Chondrocyte (in vitro differentiated cells): ENCODE data around the gene CADPS. TPM values are rescaled to one million over a fixed set of nuclear protein-coding genes. Genes with fewer than 3 reads are reported as not detected.

ENCODE experiments used
- DNase-seq: peaks from one replicate; pipeline ENCODE4 v3.0.0; 2021; ENCODE audit warnings: mixed read lengths, low spot score
- H3K27ac Mint-ChIP-seq: one replicate; pipeline ENCODE4 v1.8.0; 2021; ENCODE audit warnings: mild to moderate bottlenecking, moderate library complexity, mixed read lengths; ENCODE audit not compliant: unreplicated experiment
- H3K27me3 Mint-ChIP-seq: 2 replicates; pipeline ENCODE4 v1.8.0; 2021; ENCODE audit warnings: low read depth, mixed read lengths
- H3K36me3 Mint-ChIP-seq: 2 replicates; pipeline ENCODE4 v1.8.0; 2021; ENCODE audit warnings: low read depth, mixed read lengths
- H3K4me1 Mint-ChIP-seq: 2 replicates; pipeline ENCODE4 v1.8.0; 2021; ENCODE audit warnings: low read depth, mild to moderate bottlenecking, mixed read lengths
- H3K4me3 Mint-ChIP-seq: one replicate; pipeline ENCODE4 v1.8.0; 2021; ENCODE audit warnings: mild to moderate bottlenecking, moderate library complexity, mixed read lengths; ENCODE audit not compliant: unreplicated experiment
- H3K9me3 Mint-ChIP-seq: 2 replicates; pipeline ENCODE4 v1.8.0; 2021; ENCODE audit warnings: low read depth, mixed read lengths
- CTCF ChIP-seq: fragments of 200-600 bp; sonication (generic); IDR thresholded peaks from 2 replicates; pipeline ENCODE4 v1.5.0; 2021; ENCODE audit warnings: antibody characterized with exemption, mild to moderate bottlenecking, moderate library complexity
- total RNA-seq: library from RNA; stranded (reverse); gene quantifications from 3 replicates; pipeline ENCODE4 v1.2.1, GENCODE V29; 2021

CADPS gene
- total RNA-seq, 1 donor from 2014 or later, result not detected

GRCh38 chr3:62895901-62896300, 20.7 kb upstream of the CADPS start:
- Mint-ChIP-seq H3K9me3 (no peaks in the 10 kb centered on the region), H3K36me3 (no peaks in the 10 kb centered on the region), H3K4me1 (no peaks in the 10 kb centered on the region), H3K4me3 (no peak overlapping the region), H3K27ac (no peak overlapping the region), H3K27me3 (peaks cover 5% of the 10 kb centered on the region)
- DNase-seq, result no peak
- no peak for TF ChIP-seq CTCF

GRCh38 chr3:62892951-62893350, 17.7 kb upstream of the CADPS start:
- H3K27ac Mint-ChIP-seq, result no peak overlapping the region
- no peaks in the 10 kb centered on the region for H3K36me3 Mint-ChIP-seq

GRCh38 chr3:62892045-62892444, 16.8 kb upstream of the CADPS start:
- no peaks in the 10 kb centered on the region for H3K27me3 Mint-ChIP-seq
- H3K9me3 Mint-ChIP-seq, result no peaks in the 10 kb centered on the region
- H3K4me1 Mint-ChIP-seq, result no peaks in the 10 kb centered on the region
- no peak overlapping the region for H3K27ac Mint-ChIP-seq
- H3K4me3 Mint-ChIP-seq, result no peak overlapping the region
- TF ChIP-seq CTCF, result no peak
- no peak for DNase-seq
- no peaks in the 10 kb centered on the region for H3K36me3 Mint-ChIP-seq

More at GRCh38 chr3:62892951-62893350, 17.7 kb upstream of the CADPS start:
- DNase-seq, result no peak
- H3K4me3 Mint-ChIP-seq, result no peak overlapping the region
- no peaks in the 10 kb centered on the region for H3K27me3 Mint-ChIP-seq
- no peaks in the 10 kb centered on the region for H3K4me1 Mint-ChIP-seq
- TF ChIP-seq CTCF, result no peak
- H3K9me3 Mint-ChIP-seq, result no peaks in the 10 kb centered on the region

- Mint-ChIP-seq H3K4me1 (no peaks in the 10 kb centered on the region), H3K27ac (no peak overlapping the region), H3K9me3 (no peaks in the 10 kb centered on the region), H3K36me3 (no peaks in the 10 kb centered on the region), H3K27me3 (peaks cover 4% of the 10 kb centered on the region), H3K4me3 (no peak overlapping the region)
- TF ChIP-seq CTCF, result no peak
- no peak for DNase-seq
These were observed 13.6 kb upstream of the CADPS start for GRCh38 chr3:62888778-62889177.

- no peak for DNase-seq
- H3K27ac Mint-ChIP-seq, result no peak overlapping the region
- no peaks in the 10 kb centered on the region for H3K4me1 Mint-ChIP-seq
- no peak overlapping the region for H3K4me3 Mint-ChIP-seq
- peaks cover 4% of the 10 kb centered on the region for H3K27me3 Mint-ChIP-seq
- no peaks in the 10 kb centered on the region for H3K9me3 Mint-ChIP-seq
- H3K36me3 Mint-ChIP-seq, result no peaks in the 10 kb centered on the region
- no peak for TF ChIP-seq CTCF
These were observed 13.0 kb upstream of the CADPS start for GRCh38 chr3:62888180-62888579.
